Measurements from ENCODE around the gene SCRN1.

SCRN1 gene

GRCh38 chr7:30029696-30030095 is 40.1 kb upstream of the SCRN1 start:
- no peaks in the 10 kb centered on the region for H3K27me3 ChIP-seq (ENCODE audit: insufficient read depth, low read depth, severe bottlenecking)
- H3K27ac ChIP-seq, result no peak overlapping the region
- no peaks in the 10 kb centered on the region for H3K9me3 ChIP-seq (ENCODE audit: severe bottlenecking)
- no peak for TF ChIP-seq CTCF (IDR thresholded peaks at IDR 0.05; ENCODE audit: low read depth, low read length)
- no peak for DNase-seq
- H3K4me3 ChIP-seq (ENCODE audit: low read depth, low read length), result peak overlapping the region; percentile 54
- H3K36me3 ChIP-seq, result peaks cover 5% of the 10 kb centered on the region; the same call in 1 of the 2 replicates

GRCh38 chr7:30028749-30029635 is 39.4 kb upstream of the SCRN1 start:
- H3K27me3 ChIP-seq (ENCODE audit: insufficient read depth, low read depth, severe bottlenecking), result no peaks in the 10 kb centered on the region
- H3K4me3 ChIP-seq (ENCODE audit: low read depth, low read length), result peak overlapping the region; percentile 54
- peak; percentile 61 for DNase-seq
- H3K9me3 ChIP-seq (ENCODE audit: severe bottlenecking), result no peaks in the 10 kb centered on the region
- H3K36me3 ChIP-seq, result peaks cover 5% of the 10 kb centered on the region; the same call in 1 of the 2 replicates
- H3K27ac ChIP-seq, result peak overlapping the region; percentile 77
- TF ChIP-seq CTCF (IDR thresholded peaks at IDR 0.05; ENCODE audit: low read depth, low read length), result no peak

GRCh38 chr7:30028216-30028748 is 38.7 kb upstream of the SCRN1 start, which contains the start of gene PLEKHA8:
TSS of gene PLEKHA8 (plus strand) at chr7:30028412. CDS start at chr7:30028763, 351 bp downstream.
- Histone ChIP-seq H3K27ac (peak within 1 kb of the TSS; percentile 77), H3K27me3 (ENCODE audit: insufficient read depth, low read depth, severe bottlenecking) (no peaks in the 10 kb centered on the region), H3K4me3 (ENCODE audit: low read depth, low read length) (peak within 1 kb of the TSS; percentile 54), H3K9me3 (ENCODE audit: severe bottlenecking) (no peaks in the 10 kb centered on the region), H3K36me3 (peaks cover 2% of the 10 kb centered on the region; the same call in 1 of the 2 replicates)
- TF ChIP-seq CTCF (IDR thresholded peaks at IDR 0.05; ENCODE audit: low read depth, low read length), result no peak
- peak; percentile 90 for DNase-seq

GRCh38 chr7:30027740-30028215 is 38.2 kb upstream of the SCRN1 start:
- Histone ChIP-seq H3K36me3 (no peaks in the 10 kb centered on the region), H3K27ac (no peak overlapping the region), H3K27me3 (ENCODE audit: insufficient read depth, low read depth, severe bottlenecking) (no peaks in the 10 kb centered on the region), H3K9me3 (ENCODE audit: severe bottlenecking) (no peaks in the 10 kb centered on the region), H3K4me3 (ENCODE audit: low read depth, low read length) (peak overlapping the region; percentile 54)
- DNase-seq, result no peak
- no peak for TF ChIP-seq CTCF (IDR thresholded peaks at IDR 0.05; ENCODE audit: low read depth, low read length)

GRCh38 chr7:30027065-30027456 is 37.5 kb upstream of the SCRN1 start:
- DNase-seq, result no peak
- Histone ChIP-seq H3K36me3 (no peaks in the 10 kb centered on the region), H3K27ac (peak overlapping the region; percentile 12; the same call in 1 of the 2 replicates), H3K27me3 (ENCODE audit: insufficient read depth, low read depth, severe bottlenecking) (no peaks in the 10 kb centered on the region), H3K9me3 (ENCODE audit: severe bottlenecking) (no peaks in the 10 kb centered on the region), H3K4me3 (ENCODE audit: low read depth, low read length) (peak overlapping the region; percentile 54)
- no peak for TF ChIP-seq CTCF (IDR thresholded peaks at IDR 0.05; ENCODE audit: low read depth, low read length)

All from WERI-Rb-1 (cell line).